ENCODE data around the gene KRTAP1-5. TPM values are rescaled to one million over a fixed set of nuclear protein-coding genes. Genes with fewer than 3 reads are reported as not detected.
"Not testable (repeated sequence)": the region's sequence is repeated elsewhere in the genome, so short reads cannot be mapped to it uniquely, and the experiment has no call there.

Gene KRTAP1-5
- polyA plus RNA-seq (2012; ENCODE audit: insufficient read depth, insufficient read length) = not detected

DNA sequence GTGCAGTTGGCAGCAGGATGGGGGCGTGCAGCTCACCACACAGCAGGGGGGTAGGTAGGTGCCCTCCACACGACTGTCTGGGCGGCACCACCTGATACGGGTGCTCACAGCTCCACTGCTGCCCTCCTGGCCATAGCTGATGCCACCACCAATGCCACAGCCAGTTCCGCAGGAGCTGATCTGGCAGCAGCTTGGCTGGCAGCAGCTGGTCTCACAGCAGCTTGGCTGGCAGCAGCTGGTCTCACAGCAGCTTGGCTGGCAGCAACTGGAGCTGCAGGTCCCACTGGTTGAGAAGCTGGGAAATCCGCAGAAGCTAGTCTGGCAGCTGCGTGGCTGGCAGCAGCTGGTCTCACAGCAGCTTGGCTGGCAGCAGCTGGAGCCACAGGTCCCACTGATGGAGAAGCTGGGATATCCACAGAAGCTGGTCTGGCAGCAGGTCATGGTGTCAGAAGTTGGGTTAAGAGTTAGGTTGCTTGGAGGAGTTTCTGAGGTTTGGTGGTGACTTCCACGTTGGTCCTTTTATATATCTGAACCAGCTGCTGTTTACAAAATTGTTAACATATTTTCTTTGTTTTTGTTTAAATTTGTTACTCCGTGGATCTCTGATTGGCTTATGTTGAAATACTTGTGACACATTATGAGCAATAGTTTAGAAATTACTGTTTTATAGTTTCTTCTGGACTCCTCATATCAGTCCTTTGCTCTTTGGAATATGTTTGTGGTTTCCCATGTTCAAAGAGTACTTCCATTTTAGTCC, at the start of gene KRTAP1-5:
Gene KRTAP1-5 (minus strand): TSS at position 494 of the 757 bp plus-strand sequence. CDS start 53 bp downstream, at position 441.
- no peak within 1 kb of the TSS for H3K4me3 ChIP-seq (ENCODE audit: low read length)
- no peak for DNase-seq (ENCODE audit: low read depth, low spot score)

- H3K4me3 ChIP-seq (ENCODE audit: low read length) = no peak overlapping the region
- no peak for DNase-seq (ENCODE audit: low read depth, low spot score)
Observed at GRCh38 chr17:41076788-41077187, 49.8 kb upstream of the KRTAP1-5 start.

- H3K4me3 ChIP-seq (ENCODE audit: low read length) = no peak overlapping the region
Observed at GRCh38 chr17:41073676-41074075, 46.7 kb upstream of the KRTAP1-5 start.

GRCh38 chr17:41071606-41072360, 44.8 kb upstream of the KRTAP1-5 start:
- H3K4me3 ChIP-seq (ENCODE audit: low read length) = no peak overlapping the region
- DNase-seq (ENCODE audit: low read depth, low spot score) = no peak

More at GRCh38 chr17:41073676-41074075, 46.7 kb upstream of the KRTAP1-5 start:
- no peak for DNase-seq (ENCODE audit: low read depth, low spot score)

DNA sequence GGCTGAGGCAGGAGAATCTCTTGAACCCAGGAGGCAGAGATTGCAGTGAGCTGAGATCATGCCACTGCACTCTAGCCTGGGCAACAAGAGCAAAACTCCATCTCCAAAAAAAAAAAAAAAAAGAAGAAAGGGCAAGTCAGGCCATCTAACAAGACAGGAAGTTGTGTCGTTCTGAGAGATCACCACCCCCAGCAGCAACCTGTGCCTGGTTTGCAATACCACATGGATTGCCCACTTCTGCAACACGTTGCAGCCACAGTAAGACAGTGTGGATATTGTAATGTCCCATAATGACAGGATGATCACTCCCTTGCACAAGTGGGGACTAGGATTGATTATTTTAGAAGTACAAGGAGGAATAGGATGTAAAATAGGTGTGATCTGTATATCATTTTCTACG, 42.0 kb upstream of the KRTAP1-5 start:
- no peak for DNase-seq (ENCODE audit: low read depth, low spot score)
- no peak overlapping the region for H3K4me3 ChIP-seq (ENCODE audit: low read length)

- no peak for DNase-seq (ENCODE audit: low read depth, low spot score)
Observed at GRCh38 chr17:41067281-41067680, 40.3 kb upstream of the KRTAP1-5 start.

GRCh38 chr17:41065829-41066624, 39.0 kb upstream of the KRTAP1-5 start, which contains the start of gene KRTAP2-4:
KRTAP2-4 (minus strand) TSS chr17:41065879; CDS start chr17:41065845, 34 bp downstream.
- H3K4me3 ChIP-seq (ENCODE audit: low read length) = no peak within 1 kb of the TSS
- no peak for DNase-seq (ENCODE audit: low read depth, low spot score)

More at GRCh38 chr17:41067281-41067680, 40.3 kb upstream of the KRTAP1-5 start:
- H3K4me3 ChIP-seq (ENCODE audit: low read length) = no peak overlapping the region

DNA sequence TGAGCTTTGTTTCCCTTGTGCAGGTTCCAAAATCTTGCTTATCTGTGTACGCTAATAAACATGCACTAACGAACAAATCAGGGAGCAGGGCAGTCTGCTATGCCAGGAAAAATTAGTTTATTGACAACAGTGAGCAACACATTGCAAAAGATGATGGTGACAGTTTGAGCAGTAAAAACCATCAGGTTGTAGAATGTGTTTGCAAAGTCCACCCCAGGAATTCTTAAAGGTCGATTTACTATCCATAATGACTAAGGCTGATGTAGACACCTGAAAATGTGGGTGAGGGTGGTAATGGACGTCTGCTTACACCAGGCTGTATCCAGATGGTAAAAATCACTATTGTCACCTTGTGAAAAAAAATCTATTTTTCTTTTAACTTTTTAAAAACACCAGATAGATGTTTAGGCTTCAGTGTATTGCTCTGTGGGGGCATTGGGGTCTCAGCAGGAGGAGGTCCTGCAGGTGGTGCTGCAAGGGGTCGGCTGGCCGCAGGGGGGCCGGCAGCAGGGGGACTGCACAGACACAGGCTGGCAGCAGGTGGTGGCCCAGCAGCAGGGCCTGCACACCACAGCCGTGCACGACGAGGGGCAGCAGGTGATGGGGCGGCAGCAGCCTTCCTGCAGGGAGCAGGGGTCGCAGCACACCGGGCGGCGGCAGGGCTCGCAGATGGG, 38.1 kb upstream of the KRTAP1-5 start:
- DNase-seq (ENCODE audit: low read depth, low spot score) = not testable (repeated sequence)

GRCh38 chr17:41064301-41064700, 37.3 kb upstream of the KRTAP1-5 start:
- H3K4me3 ChIP-seq (ENCODE audit: low read length) = no peak overlapping the region
- DNase-seq (ENCODE audit: low read depth, low spot score) = no peak

More for the DNA sequence above, 38.1 kb upstream of the KRTAP1-5 start:
- H3K4me3 ChIP-seq (ENCODE audit: low read length) = not testable (repeated sequence)

DNA sequence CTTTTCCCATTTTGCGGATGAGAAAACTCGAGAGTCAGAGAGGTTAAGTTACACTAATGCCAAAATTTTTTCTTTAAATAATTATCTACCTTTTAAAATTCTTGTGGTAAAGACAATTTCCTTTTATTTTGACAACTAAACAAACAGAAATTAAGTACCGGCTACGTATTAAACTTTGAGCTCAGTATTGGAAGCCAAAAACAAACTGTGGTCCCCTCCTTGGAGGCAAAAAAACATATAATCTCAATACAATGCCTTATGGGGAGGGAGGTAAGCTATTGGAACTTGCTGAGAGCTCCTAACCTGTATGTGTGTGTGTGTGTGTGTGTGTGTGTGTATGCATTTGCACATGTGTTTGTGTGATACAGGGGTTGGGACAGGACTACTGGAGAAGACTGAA, 36.4 kb upstream of the KRTAP1-5 start:
- DNase-seq (ENCODE audit: low read depth, low spot score) = no peak
- H3K4me3 ChIP-seq (ENCODE audit: low read length) = no peak overlapping the region

GRCh38 chr17:41061964-41062363, 35.0 kb upstream of the KRTAP1-5 start:
- no peak overlapping the region for H3K4me3 ChIP-seq (ENCODE audit: low read length)
- DNase-seq (ENCODE audit: low read depth, low spot score) = no peak

DNA sequence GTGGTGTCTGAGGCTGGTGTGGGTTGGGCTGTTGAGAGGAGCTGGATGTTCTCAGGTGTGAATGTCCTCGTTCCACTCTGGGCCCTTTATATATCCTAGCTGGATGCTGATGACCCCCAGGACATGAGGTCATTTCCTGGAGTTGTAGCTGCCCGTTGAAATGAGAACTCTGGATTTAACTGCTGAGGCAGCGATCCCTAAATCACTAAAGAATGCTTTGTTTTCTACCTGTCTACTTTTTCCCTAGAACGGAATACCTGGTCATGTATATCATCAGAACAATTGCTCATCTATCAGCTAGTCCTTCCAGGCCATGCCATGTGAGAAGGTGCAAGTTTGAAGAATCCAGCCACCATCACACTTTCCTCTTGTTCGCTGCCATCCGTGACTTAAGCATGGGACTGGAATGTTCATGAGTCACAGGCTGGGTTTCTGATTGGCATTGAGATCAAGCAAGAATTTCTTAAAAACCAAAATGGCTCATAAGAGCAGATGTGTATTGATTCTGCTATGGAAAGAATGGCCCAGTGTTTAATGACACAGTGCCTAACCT, 33.1 kb upstream of the KRTAP1-5 start, which contains the start of gene KRTAP2-3:
Gene KRTAP2-3 (minus strand): TSS at position 63 of the 553 bp plus-strand sequence. CDS start 64 bp downstream, outside the sequence.
- no peak within 1 kb of the TSS for H3K4me3 ChIP-seq (ENCODE audit: low read length)
- DNase-seq (ENCODE audit: low read depth, low spot score) = no peak

DNA sequence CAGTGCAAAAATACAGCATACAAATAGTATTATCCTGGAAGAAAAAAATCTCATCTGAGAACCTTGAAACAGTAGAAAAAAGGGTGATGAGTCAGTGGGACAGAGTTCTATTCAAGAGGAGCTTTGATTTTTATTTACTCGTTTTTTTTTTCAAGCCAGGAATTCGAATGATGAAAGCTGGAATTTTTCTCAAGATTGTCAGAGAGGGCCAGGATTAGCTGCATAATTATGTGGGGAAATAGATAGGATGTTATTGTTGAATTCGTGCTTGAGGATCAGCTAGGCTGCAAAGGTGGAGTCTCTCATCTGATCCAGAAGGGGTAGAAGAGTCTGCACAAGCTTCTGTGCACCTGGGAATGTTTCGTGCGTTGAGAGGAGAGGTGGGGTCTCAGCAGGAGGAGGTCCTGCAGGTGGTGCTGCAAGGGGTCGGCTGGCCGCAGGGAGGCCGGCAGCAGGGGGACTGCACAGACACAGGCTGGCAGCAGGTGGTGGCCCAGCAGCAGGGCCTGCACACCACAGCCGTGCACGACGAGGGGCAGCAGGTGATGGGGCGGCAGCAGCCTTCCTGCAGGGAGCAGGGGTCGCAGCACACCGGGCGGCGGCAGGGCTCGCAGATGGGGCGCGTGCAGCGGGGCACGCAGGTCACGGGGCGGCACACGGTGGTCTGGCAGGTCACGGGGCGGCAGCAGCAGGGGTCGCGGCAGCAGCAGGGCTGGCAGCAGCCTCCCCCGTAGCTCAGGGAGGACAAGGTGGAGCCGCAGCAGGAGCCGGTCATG, 32.5 kb upstream of the KRTAP1-5 start:
- not testable (repeated sequence) for DNase-seq (ENCODE audit: low read depth, low spot score); H3K4me3 ChIP-seq (ENCODE audit: low read length)

DNA sequence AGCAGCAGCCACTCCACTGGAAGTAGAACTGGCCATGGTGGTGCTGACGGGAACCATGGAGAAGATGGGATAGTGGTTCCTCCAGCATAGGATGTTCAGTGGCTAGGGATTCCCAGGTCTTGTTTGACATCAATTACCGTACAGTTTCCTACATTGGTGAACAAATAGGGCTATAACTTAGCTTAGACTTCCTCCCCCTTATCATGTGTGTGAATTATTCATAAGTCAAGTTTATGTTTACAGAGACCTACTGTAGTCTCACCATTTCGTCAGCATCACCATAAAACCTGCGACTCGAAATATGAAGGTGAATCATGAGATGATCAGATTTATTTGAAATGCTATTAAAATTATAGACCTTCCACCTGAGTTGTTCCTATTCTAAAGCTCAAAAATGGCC, 31.7 kb upstream of the KRTAP1-5 start:
- DNase-seq (ENCODE audit: low read depth, low spot score) = no peak
- no peak overlapping the region for H3K4me3 ChIP-seq (ENCODE audit: low read length)

DNA sequence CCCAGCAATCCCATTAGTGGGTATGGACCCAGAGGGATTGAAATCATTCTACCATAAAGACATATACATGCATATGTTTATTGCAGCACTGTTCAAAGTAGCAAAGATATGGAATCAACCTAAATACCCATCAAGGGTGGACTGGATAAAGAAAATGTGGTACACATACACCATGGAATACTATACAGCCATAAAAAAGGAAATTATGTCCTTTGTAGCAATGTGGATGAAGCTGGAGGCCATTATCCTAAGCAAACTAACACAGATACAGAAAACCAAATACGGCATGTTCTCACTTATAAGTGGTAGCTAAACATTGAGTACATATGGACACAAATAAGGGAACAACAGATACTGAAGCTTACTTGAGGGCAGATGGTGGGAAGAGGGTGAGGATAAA, 30.5 kb upstream of the KRTAP1-5 start:
- no peak for DNase-seq (ENCODE audit: low read depth, low spot score)

GRCh38 chr17:41055130-41055529, 28.1 kb upstream of the KRTAP1-5 start, which contains the start of gene KRTAP2-2:
KRTAP2-2 (minus strand) TSS chr17:41055230; CDS start chr17:41055211, 19 bp downstream.
- H3K4me3 ChIP-seq (ENCODE audit: low read length); DNase-seq (ENCODE audit: low read depth, low spot score): not testable (repeated sequence)

More for the DNA sequence above, 30.5 kb upstream of the KRTAP1-5 start:
- no peak overlapping the region for H3K4me3 ChIP-seq (ENCODE audit: low read length)

GRCh38 chr17:41054556-41054955, 27.5 kb upstream of the KRTAP1-5 start:
- not testable (repeated sequence) for DNase-seq (ENCODE audit: low read depth, low spot score); H3K4me3 ChIP-seq (ENCODE audit: low read length)

Data from Jurkat, Clone E6-1 (cell line).